Measurements from ENCODE around the gene ZCCHC24.
A peak's percentile ranks its signal among the peaks of the same experiment; 100 is the strongest.

ZCCHC24 gene

GRCh38 chr10:79357180-79357579, 88.2 kb downstream of the ZCCHC24 start:
- DNase-seq = no peak

- DNase-seq = no peak
These were observed 89.3 kb downstream of the ZCCHC24 start for GRCh38 chr10:79356104-79356503.

GRCh38 chr10:79355420-79356017, 89.9 kb downstream of the ZCCHC24 start:
- DNase-seq = no peak

GRCh38 chr10:79354615-79355014, 90.8 kb downstream of the ZCCHC24 start:
- DNase-seq = no peak

GRCh38 chr10:79354141-79354540, 91.3 kb downstream of the ZCCHC24 start:
- DNase-seq = no peak

GRCh38 chr10:79353726-79354125, 91.7 kb downstream of the ZCCHC24 start:
- no peak for DNase-seq

- DNase-seq = no peak
These were observed 92.4 kb downstream of the ZCCHC24 start for GRCh38 chr10:79353000-79353406.

- no peak for DNase-seq
These were observed 93.2 kb downstream of the ZCCHC24 start for GRCh38 chr10:79352035-79352877.

GRCh38 chr10:79351332-79351731, 94.1 kb downstream of the ZCCHC24 start:
- no peak for DNase-seq

GRCh38 chr10:79350407-79351154, 94.8 kb downstream of the ZCCHC24 start:
- DNase-seq = no peak

GRCh38 chr10:79349766-79350406, 95.5 kb downstream of the ZCCHC24 start:
- no peak for DNase-seq

GRCh38 chr10:79349072-79349491, 96.3 kb downstream of the ZCCHC24 start:
- no peak for DNase-seq

- no peak for DNase-seq
These were observed 96.8 kb downstream of the ZCCHC24 start for GRCh38 chr10:79348640-79348988.

GRCh38 chr10:79347894-79348639, 97.4 kb downstream of the ZCCHC24 start:
- DNase-seq = peak; percentile 80

GRCh38 chr10:79347226-79347893, 98.1 kb downstream of the ZCCHC24 start, which contains the start of gene PPIF:
PPIF (plus strand) TSS chr10:79347469; CDS start chr10:79347549, 80 bp downstream.
- DNase-seq = peak; percentile 95

GRCh38 chr10:79346388-79347225, 98.8 kb downstream of the ZCCHC24 start:
- DNase-seq = no peak

GRCh38 chr10:79346012-79346340, 99.4 kb downstream of the ZCCHC24 start:
- no peak for DNase-seq

- DNase-seq = no peak
These were observed 100.0 kb downstream of the ZCCHC24 start for GRCh38 chr10:79345241-79346011.

- DNase-seq = no peak
These were observed 100.8 kb downstream of the ZCCHC24 start for GRCh38 chr10:79344502-79345195.

All from stimulated activated CD4-positive, alpha-beta T cell treated with anti-CD3 and anti-CD28 coated beads, Interleukin-4, amount 100 ng/mL, for 1 hour (primary cell).